HG03442 (cell line): Measurements from ENCODE around the gene FNDC10.

Experiments
- ATAC-seq: cut with Tn5 transposase; IDR thresholded peaks from one replicate; pipeline ENCODE4 v1.9.1; 2021; ENCODE audit warnings: mild to moderate bottlenecking, moderate library complexity; ENCODE audit not compliant: unreplicated experiment

The FNDC10 gene

DNA sequence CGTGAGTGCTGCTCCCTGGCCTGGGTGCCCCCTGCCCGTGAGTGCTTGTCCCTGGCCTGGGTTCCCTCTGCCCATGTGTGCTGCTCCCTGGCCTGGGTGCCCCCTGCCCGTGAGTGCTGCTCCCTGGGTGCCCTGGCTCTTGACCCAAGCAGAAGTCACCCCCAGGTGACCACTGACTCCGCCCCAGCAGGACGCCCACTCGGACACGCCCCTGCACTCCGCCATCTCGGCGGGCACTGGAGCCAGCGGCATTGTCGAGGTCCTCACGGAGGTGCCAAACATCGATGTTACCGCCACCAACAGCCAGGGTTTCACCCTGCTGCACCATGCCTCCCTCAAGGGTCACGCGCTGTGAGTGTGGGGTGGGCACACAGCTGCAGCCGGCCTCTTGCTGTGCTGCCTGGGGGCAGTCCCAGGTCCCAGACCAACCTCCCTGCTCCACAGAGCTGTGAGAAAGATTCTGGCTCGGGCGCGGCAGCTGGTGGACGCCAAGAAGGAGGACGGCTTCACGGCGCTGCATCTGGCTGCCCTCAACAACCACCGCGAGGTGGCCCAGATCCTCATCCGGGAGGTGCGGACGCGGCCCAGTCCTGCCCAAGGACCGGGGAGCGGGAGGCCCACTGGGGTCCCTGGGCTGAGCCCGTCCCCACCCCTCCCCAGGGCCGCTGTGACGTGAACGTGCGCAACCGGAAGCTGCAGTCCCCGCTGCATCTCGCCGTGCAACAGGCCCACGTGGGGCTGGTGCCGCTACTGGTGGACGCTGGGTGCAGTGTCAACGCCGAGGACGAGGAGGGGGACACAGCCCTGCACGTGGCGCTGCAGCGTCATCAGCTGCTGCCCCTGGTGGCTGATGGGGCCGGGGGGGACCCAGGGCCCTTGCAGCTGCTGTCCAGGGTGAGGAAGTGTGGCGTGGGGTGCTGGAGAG, 28.2 kb upstream of the FNDC10 start:
- ATAC-seq = no peak

- no peak for ATAC-seq
Observed at GRCh38 chr1:1627261-1627828, 27.4 kb upstream of the FNDC10 start.

GRCh38 chr1:1626207-1627141, 26.5 kb upstream of the FNDC10 start:
- ATAC-seq = no peak

DNA sequence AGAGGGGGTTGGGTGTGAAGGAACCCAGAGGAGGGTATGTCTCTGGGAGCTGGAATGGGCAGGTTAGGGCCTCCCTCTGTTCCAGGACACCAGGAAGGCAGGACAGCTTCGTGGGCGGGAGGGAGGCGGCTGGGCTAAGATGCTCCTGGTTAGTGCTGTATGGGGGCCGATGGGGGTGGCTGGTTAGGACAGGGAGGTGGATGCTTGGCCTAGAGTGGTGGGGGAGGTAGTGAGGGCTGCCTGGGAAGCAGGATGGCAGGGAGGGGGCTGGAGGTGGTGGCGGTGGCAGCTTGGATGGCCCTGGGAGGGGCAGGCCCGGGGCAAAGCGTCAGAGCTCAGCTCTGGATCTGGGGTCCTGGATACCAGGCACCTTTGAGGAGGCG, 25.9 kb upstream of the FNDC10 start:
- ATAC-seq = no peak

GRCh38 chr1:1625404-1625775, 25.5 kb upstream of the FNDC10 start:
- no peak for ATAC-seq

DNA sequence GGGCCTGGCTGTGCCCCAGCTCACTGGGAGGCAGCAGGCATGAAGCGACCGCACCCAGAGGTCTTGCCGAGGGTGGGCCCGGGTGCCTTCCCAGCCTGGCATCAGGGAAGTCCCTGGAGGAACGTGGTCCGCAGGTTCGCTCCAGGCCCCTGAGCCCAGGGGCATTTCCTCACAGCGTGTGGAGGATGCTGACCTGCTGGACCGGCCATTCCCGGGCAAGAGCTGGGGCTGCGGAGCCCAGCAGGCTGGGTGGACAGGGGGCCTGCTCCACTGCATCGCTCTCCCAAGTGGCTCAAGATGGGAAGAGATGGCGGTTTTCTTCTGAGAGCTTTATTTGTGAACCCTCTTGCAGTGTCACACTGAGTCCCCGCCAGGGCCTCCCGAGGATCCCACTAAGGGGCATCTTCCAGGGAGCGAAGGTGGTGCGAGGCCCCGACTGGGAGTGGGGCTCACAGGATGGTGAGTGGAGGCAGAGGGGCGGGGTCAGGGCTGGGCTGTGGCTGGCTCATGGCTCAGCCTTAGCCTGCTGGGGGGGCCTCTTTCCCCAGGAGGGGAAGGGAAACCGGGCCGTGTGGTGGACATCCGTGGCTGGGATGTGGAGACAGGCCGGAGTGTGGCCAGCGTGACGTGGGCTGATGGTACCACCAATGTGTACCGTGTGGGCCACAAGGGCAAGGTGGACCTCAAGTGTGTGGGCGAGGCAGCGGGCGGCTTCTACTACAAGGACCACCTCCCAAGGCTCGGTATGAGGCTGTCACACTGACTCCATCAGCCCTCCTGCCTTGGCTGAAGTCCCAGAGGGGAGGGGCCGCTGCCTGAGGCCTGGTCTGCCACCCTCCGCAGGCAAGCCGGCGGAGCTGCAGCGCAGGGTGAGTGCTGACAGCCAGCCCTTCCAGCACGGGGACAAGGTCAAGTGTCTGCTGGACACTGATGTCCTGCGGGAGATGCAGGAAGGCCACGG, 24.8 kb upstream of the FNDC10 start:
- ATAC-seq = no peak

DNA sequence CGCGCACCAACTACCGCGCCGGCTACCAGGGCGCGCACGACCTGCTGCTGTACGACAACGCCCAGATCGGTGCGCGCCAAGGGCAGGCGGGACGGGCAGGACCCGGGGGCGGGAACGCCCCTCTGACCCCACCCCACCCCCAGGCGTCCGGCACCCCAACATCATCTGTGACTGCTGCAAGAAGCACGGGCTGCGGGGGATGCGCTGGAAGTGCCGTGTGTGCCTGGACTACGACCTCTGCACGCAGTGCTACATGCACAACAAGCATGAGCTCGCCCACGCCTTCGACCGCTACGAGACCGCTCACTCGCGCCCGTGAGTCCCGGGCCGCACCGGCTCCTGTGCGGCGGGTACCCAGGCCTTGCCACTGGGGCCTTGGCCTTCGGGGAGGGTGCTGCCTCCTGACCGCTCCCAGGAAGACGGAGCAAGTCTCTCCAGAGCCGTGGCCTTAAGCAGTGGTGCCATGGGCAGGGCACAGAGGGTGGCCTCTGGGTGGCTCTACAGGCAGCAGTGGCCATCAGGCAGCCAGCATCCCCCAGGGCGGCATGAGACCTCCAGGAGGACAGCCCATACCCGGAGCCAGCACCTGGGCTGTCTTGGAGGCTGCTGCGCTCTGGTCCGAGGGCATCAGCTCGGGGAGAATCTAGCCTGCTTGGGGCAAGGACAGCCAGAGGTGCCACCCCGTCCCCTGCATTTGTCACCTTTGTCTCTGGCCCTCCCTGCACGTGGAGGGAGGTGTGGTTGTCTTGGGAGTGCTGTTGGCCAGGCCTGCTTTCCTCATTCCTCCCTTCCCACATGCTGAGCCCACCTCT, 23.9 kb upstream of the FNDC10 start:
- no peak for ATAC-seq

- no peak for ATAC-seq
Observed at GRCh38 chr1:1623181-1623630, 23.3 kb upstream of the FNDC10 start.

DNA sequence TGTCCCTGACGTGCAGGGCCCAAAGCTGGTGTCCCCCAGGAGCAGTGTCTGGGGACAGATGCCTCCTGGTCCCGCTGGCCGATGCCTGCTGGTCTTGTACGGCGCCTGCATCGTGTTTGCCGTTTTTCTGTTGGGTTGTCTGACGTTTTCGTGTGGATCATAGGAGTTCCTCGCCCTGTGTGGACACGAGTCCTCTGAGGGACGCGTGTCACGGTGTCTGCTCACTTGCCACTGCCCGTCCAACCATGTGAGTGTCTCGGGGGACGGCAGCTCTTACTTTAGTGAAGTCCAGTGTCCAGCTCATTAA, 22.8 kb upstream of the FNDC10 start:
- ATAC-seq = no peak

- ATAC-seq = no peak
Observed at GRCh38 chr1:1622010-1622787, 22.3 kb upstream of the FNDC10 start.

DNA sequence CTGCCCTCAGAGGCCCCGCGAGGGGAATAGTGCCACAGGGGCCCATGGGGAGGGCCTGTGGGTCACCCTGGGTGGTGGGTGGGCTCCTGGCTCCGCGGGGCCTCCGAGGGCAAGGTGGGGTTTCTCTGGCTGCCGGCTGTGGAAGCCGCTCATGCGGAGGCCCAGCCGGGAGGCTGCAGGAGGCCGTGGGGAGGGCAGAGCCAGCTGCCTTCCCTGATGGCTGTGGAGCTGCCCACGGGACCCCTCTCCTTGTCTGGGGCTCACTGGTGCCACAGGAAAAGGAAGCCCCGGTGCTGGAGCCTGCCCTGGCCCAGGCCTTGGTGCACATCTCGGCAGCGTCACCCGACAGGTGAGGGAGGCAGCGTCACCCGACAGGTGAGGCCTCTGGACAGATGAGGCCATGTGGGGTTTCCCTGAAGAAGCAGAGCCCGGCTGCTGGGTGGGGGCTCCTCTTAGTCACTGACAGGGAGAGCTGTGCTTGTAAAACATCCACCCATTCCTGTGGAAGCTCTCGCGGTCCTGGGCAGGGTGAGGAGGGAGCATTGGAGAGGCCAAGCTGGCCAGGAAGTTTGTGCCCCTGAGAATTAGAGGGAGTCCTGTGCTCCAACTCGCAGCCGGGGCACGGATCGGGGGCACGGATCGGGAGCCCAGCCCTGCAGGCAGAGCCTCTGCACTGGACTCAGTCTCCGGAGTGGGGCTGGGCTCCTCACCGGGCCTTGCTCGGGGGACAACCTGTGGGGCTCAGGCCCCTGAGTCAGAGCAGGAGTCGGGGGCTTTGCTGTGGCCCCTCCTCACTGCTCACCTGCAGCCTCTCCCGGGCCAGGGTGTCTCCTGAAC, 21.5 kb upstream of the FNDC10 start:
- no peak for ATAC-seq

- ATAC-seq = no peak
Observed at GRCh38 chr1:1620433-1621139, 20.7 kb upstream of the FNDC10 start.

- ATAC-seq = no peak
Observed at GRCh38 chr1:1619917-1620361, 20.0 kb upstream of the FNDC10 start.

DNA sequence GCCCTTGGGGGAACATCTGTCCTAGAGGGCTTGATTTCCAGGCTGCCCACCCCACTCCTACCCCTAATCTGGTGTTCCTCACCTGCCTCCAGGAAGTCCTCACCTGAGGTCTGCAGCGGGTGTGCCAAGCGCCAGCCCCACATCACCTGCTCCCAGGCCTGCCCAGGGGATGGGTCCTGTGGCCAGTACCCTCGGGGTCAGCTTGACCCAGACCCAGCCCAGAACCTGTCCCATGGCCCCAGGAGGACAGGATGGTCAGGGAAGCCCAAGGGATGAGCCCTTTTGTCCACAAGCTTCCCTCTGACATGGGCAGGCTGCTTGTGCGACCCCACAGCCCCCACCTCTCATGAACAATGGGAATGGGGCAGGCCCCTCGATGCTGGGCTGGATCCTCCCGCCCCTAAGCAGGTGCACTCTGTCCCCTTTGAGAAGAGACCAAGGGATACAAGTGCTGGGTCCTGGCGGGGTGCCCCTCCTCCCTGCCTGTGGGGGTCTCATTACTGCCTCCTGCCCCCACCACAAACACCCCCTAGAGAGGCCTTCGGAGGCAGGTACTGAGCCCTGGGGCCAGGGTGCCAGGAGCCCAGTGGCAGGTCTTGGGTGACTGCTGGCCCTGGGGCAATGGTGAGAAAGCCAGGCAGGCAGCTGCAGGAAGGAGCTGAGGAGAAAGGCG, 18.6 kb upstream of the FNDC10 start:
- no peak for ATAC-seq

DNA sequence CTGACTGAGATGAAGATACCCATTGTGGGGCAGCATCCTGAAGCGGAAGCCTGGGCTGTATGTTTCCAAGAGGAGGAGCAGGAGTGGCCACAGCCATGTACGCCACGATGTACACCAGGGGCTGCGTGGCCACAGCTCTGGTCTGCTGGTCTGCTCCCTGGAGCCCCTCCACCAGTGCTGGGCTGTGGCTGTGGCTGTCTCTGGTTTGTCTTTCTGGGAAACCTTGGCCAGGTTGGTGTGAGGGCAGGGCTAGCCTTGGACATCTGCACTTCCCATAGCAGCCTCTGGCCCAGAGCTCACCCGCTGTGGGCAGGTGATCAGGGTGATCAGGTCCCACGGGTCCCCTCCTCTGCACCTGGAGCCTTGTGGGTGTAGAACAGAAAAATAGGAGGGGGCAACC, 18.0 kb upstream of the FNDC10 start:
- ATAC-seq = no peak

DNA sequence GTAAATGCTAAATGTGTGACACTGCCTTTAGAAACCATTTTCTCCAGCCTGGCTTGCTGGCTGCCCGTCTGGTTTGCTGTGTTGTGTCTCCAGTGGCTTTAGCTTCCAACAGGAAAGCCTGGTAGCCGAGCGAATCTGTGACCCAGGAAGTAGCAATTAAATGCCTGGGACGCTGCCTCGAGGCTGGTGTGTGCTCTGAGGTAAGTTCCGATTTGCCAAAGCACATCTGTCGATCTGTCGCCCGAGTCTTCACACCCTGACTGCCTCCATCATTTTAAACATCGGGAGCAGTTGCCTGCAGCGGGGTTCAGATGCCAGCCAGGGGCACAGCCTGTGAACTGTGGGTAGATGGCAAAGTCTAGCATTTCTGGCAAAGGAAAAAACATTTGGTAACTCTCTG, 17.6 kb upstream of the FNDC10 start:
- no peak for ATAC-seq

- ATAC-seq = no peak
Observed at GRCh38 chr1:1616838-1617237, 16.9 kb upstream of the FNDC10 start.
